ENCODE results near the gene RBM15.

DNA sequence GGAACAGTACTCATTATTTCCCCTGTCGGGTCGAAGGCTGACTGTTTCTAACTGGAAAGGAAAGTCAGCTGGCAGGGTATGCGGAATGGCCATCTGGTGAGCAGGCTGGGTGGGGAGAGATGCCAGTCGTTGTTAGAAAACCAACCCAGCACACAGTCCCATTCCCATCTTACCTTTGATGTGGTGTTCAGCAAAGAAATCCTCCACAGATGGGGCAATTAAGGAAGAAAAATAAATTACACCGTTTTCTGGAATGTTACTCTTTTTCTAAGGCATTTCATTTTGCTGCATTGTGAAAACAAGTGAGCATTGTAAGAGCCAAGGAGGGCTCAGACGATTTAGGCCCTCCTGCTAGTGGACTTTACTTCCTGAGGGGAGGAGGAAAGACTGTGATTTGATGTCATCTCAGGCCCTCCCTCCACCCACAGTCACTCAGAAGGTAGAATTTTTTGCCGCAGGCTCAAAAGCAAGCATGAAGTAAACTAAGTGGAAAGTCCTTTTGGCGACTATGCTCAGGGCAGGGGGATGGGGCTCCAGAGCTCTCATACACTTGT lies 51.6 kb downstream of the RBM15 start, which contains the start of gene SLC16A4:
- TF ChIP-seq POLR2AphosphoS5 (IDR thresholded peaks at IDR 0.05; ENCODE audit: borderline replicate concordance, low read depth, low read length), result peak; percentile 51; the same call in 1 of the 2 replicates
- TF ChIP-seq EZH2 (IDR thresholded peaks at IDR 0.05), result no peak
